ENCODE results near the gene JAG1.
A peak's percentile ranks its signal among the peaks of the same experiment; 100 is the strongest.

The JAG1 gene

GRCh38 chr20:10696650-10697049 lies 22.9 kb upstream of the JAG1 start:
- no peak for DNase-seq

DNA sequence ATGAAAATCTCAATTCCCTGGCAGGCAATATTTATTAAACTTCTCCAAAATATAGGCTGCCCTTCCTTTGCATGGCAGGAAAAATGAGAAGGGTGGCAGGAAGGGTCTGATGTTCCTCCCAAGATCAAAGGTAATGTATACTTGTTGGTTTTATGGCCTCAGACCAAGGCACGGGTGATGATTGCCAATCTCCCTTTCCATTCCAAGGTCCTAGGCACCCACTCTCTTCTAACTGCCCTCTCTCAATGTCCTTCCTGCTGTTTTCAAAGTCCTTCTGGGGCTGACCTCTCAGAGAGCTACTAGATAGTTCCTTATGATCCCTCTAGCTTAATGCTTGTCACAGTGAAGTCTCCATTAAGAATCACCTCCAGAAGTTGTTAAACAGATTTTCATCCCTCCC lies 15.6 kb upstream of the JAG1 start:
- DNase-seq, result no peak

- no peak for DNase-seq
Observed at GRCh38 chr20:10687895-10688294, 14.1 kb upstream of the JAG1 start.

- DNase-seq, result no peak
Observed at GRCh38 chr20:10686356-10687133, 12.7 kb upstream of the JAG1 start.

- no peak for DNase-seq
Observed at GRCh38 chr20:10683537-10683936, 9.7 kb upstream of the JAG1 start.

DNA sequence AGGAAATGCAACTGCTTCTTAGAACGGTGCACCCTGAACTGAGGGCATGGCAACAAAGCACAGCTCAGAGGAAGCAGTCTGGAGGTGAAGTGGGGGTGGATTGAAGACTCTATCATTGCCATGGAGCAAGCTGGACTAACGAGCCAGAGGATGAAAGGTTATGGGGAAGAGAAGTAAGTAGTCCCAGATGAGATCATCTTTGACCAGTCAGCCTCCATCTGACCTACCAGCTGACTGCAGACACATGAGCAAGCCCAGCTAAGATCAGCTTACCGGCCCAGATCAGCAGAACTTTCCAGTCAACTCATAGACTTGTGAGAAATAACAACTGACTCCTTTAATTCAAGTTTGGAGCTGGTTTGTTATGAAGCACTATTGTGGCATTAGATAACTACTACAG lies 9.1 kb upstream of the JAG1 start:
- DNase-seq, result no peak

DNA sequence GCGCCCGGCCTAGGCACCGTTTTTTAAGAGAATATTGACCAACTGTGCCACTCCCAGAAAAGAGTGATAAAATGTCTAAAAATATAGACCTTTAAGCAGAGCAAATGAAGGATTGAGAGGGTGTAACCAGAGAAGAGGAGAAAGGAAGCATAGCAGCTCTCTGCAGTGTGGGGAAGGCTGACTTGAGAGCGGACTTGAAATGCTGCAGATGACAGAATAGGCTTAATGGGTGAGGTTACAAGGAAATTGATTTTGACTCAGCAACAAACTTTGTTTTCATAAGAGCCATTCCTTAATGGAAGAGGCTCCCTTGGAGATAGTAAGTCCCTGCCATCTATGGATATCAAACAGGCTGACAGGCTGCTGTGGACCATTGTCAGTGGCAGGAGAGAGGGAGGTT lies 7.7 kb upstream of the JAG1 start:
- no peak for DNase-seq

DNA sequence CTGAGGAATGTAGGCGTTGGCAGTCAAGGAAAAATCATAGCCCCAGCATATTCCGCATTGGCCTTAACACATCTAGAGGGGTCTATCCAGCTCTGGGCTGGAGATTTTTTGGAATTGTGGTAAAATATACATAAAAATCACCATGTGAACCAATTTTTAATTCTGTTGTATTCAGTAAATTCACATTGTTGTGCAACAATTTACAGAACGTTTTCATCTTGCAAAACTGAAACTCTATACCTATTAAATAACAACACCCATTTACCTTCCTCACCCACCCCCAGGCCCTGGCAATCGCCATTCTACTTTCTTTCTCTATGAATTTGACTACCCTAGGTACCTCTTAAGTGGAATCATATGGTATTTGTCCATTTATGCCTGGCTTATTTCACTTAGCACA lies 6.8 kb upstream of the JAG1 start:
- DNase-seq, result no peak

- DNase-seq, result no peak
Observed at GRCh38 chr20:10679269-10679668, 5.5 kb upstream of the JAG1 start.

DNA sequence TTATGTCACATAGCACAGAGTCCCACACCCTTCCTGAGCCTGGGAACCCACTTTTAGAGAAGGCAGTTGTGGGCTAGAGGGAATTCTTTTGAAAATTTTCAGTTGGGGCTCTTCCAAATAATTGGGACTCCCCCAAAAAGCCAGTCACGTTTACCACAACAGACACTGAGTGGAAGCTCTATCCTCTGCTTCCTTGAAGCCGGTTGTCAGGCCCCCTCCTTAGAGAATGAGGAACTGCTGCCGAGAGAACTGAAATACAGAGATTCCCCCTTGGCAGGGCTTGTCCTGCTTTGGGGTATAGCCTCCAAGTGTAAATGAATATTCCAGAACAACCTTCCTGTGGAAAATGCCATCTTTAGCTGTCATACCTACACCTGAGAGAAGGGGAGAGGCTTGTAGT lies 2.7 kb upstream of the JAG1 start:
- no peak for DNase-seq

- DNase-seq, result no peak
Observed at GRCh38 chr20:10675450-10675848, 1.6 kb upstream of the JAG1 start.

- DNase-seq, result peak; percentile 93
Observed at GRCh38 chr20:10674684-10675449, 1.1 kb upstream of the JAG1 start.

GRCh38 chr20:10673176-10673841 lies 490 bp downstream of the JAG1 start:
- DNase-seq, result peak; percentile 60

DNA sequence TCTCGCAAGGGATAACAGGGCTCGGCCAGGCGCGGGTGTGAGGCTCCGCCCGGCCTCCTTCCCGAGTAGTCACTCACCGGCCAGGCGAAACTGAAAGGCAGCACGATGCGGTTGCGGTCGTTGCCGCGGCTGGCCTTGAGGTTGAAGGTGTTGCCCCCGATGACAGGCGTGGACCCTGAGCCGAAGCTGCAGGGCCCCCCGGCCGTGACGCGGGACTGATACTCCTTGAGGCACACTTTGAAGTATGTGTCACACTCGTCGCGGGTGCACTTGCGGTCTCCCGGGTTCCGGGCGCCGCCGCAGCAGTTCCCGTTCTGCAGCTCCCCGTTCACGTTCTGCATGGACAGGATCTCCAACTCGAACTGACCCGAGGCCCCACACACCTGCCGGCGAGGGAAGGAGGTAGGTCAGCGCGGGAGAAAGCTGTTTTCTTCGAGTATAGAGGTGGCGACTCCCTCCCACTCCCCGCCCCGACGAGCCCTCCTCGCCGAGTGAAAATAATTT lies 1.1 kb downstream of the JAG1 start:
- peak; percentile 53 for DNase-seq

DNA sequence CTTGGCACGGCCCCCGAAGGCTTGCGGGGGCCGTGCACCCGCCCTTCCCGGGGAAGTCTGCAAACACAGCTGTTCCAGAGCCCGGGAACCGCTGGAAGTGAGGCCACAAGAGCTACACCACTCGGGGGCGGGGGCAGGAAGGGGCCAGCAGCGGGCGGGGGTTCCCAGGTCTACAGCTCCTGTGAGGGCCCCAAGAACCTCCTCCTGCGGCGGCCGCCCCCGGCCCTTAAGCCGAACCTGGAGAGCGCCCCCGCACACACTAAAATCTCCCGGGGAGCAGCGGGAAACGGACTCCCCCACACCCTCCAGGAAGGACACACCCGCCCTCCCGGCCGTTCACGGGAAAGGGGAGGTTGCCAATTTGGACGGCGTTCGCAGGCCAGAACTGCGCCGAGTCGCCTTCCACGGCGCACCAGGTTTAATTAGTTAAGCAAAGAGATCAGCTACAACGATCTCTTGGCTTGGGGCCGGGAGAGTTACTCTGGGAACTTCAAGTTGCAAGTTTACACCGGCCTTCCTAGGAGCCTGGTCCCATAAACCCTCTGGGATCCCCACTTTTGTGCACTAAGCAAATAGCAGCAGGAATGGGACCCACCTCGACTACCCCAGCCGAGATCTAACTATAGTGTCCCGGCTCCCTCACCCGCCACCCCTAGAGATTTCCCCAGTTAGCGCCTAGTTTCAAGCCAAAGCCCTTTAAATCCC lies 1.7 kb downstream of the JAG1 start:
- peak; percentile 55 for DNase-seq

GRCh38 chr20:10671221-10671918 lies 2.4 kb downstream of the JAG1 start:
- DNase-seq, result peak; percentile 56

DNA sequence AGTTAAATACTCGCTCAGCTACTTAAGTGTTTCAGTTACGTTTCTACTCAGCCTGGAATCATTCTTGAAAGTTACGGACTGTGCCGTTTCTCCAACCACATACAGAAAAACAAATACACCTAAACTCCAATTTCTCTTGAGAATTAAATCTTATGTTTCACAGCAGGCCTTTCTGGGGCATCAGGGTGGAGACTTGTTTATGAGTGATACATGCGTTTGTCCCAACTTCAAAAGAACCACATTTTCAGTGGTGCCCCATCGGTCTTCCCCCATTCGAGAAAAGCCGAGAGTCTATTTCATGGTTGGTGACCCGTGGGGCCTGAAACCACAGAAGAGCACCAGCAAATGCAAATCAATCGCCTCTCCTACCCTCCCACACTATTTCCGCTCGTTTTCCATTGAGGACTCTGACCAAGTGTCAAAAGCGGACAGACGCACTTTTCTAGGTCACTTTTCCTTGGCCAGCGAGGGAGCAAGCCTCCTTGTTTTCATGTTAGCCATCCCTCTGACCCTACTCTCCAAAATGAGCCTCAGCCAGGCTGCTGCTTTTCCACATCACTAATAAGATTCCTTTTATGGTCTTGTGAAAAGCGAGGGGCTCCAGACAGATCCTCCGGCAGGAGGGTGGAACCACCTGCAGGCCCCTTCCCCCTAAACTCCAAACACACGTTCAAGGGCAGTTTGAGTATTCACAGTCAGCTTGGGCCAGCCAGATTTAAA lies 3.1 kb downstream of the JAG1 start:
- DNase-seq, result no peak

DNA sequence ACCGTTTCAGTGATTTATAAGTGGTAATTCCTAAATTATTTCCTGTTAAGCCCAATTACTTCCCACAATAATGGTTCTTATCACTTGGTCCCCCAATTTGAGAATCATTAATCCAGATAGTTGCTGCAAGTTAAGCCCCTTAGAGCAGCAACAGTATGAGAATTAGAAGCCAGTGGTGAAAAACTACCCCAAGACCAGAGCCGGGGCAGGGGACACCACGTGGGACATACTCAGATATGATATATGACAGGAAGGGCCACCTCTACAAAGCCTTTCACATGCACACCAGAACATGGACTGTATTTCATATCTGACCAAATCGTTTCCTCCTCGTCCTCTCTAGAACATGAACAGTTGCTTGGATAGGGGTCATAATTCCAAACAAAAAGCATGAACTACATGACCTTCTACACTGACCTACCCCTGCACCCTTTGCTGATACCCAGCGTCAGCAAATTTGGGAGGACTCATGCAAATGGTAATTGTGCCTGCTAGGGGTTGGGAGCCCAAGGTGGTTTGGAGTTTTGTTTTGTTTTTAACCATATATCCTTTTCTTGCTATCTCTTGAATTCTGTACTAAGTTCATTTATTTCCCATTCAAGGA lies 3.9 kb downstream of the JAG1 start:
- no peak for DNase-seq

- DNase-seq, result no peak
Observed at GRCh38 chr20:10668677-10669368, 5.0 kb downstream of the JAG1 start.

- DNase-seq, result no peak
Observed at GRCh38 chr20:10667560-10668167, 6.1 kb downstream of the JAG1 start.

All from 8988T (cell line).